Neural crest cell (in vitro differentiated cells): Measurements from ENCODE around the gene MYRFL. TPM values are rescaled to one million over a fixed set of nuclear protein-coding genes. Genes with fewer than 3 reads are reported as not detected.

Source experiments
- DNase-seq: peaks from one replicate; pipeline ENCODE4 v3.0.0; 2021; ENCODE audit warnings: low read depth, mixed read lengths, low spot score
- H3K27ac Mint-ChIP-seq: one replicate; pipeline ENCODE4 v1.8.0; 2021; ENCODE audit warnings: mild to moderate bottlenecking, mixed read lengths; ENCODE audit not compliant: unreplicated experiment
- H3K27me3 Mint-ChIP-seq: 2 replicates; pipeline ENCODE4 v1.8.0; 2021; ENCODE audit warnings: low read depth, mild to moderate bottlenecking, mixed read lengths
- H3K36me3 Mint-ChIP-seq: 2 replicates; pipeline ENCODE4 v1.8.0; 2021; ENCODE audit warnings: low read depth, mild to moderate bottlenecking, mixed read lengths
- H3K4me1 Mint-ChIP-seq: 2 replicates; pipeline ENCODE4 v1.8.0; 2021; ENCODE audit warnings: mixed read lengths
- H3K4me3 Mint-ChIP-seq: one replicate; pipeline ENCODE4 v1.8.0; 2021; ENCODE audit warnings: mild to moderate bottlenecking, mixed read lengths
- H3K9me3 Mint-ChIP-seq: 2 replicates; pipeline ENCODE4 v1.8.0; 2021; ENCODE audit warnings: mixed read lengths
- CTCF ChIP-seq: fragments of 200-600 bp; sonication (generic); conservative IDR thresholded peaks from 2 replicates; pipeline ENCODE4 v1.5.0; 2021; ENCODE audit warnings: antibody characterized with exemption, mild to moderate bottlenecking
- total RNA-seq: library from RNA; stranded (reverse); gene quantifications from 2 replicates; pipeline ENCODE4 v1.2.1, GENCODE V29; 2021

MYRFL gene
- total RNA-seq, 1 donor from 2014 or later: 0.42 TPM

- DNase-seq: no peak
- Mint-ChIP-seq H3K4me1 (no peaks in the 10 kb centered on the region), H3K27me3 (no peaks in the 10 kb centered on the region), H3K27ac (no peak overlapping the region), H3K9me3 (no peaks in the 10 kb centered on the region), H3K4me3 (no peak overlapping the region), H3K36me3 (no peaks in the 10 kb centered on the region)
- no peak for TF ChIP-seq CTCF
Observed at GRCh38 chr12:69868695-69869094, 43.7 kb downstream of the MYRFL start.

GRCh38 chr12:69872804-69873203 lies 47.8 kb downstream of the MYRFL start:
- TF ChIP-seq CTCF: no peak
- Mint-ChIP-seq H3K4me3 (no peak overlapping the region), H3K27ac (no peak overlapping the region), H3K4me1 (peaks cover 7% of the 10 kb centered on the region), H3K9me3 (no peaks in the 10 kb centered on the region), H3K27me3 (no peaks in the 10 kb centered on the region), H3K36me3 (no peaks in the 10 kb centered on the region)
- DNase-seq: no peak

- TF ChIP-seq CTCF: no peak
- Mint-ChIP-seq H3K4me1 (peaks cover 7% of the 10 kb centered on the region), H3K9me3 (no peaks in the 10 kb centered on the region), H3K4me3 (no peak overlapping the region), H3K27ac (no peak overlapping the region), H3K27me3 (no peaks in the 10 kb centered on the region), H3K36me3 (no peaks in the 10 kb centered on the region)
- DNase-seq: no peak
Observed at GRCh38 chr12:69873429-69873828, 48.4 kb downstream of the MYRFL start.

GRCh38 chr12:69874606-69875005 lies 49.6 kb downstream of the MYRFL start:
- Mint-ChIP-seq H3K27ac (no peak overlapping the region), H3K9me3 (no peaks in the 10 kb centered on the region), H3K27me3 (peaks cover 5% of the 10 kb centered on the region), H3K4me1 (peaks cover 14% of the 10 kb centered on the region), H3K36me3 (no peaks in the 10 kb centered on the region), H3K4me3 (no peak overlapping the region)
- no peak for DNase-seq
- no peak for TF ChIP-seq CTCF

- H3K4me3 Mint-ChIP-seq: no peak overlapping the region
- no peaks in the 10 kb centered on the region for H3K9me3 Mint-ChIP-seq
- H3K4me1 Mint-ChIP-seq: peaks cover 14% of the 10 kb centered on the region
- H3K27ac Mint-ChIP-seq: no peak overlapping the region
- DNase-seq: no peak
- H3K36me3 Mint-ChIP-seq: no peaks in the 10 kb centered on the region
- H3K27me3 Mint-ChIP-seq: peaks cover 5% of the 10 kb centered on the region
- no peak for TF ChIP-seq CTCF
Observed at GRCh38 chr12:69875416-69875935, 50.4 kb downstream of the MYRFL start.
